ENCODE measurements around the gene POLR1C. TPM values are rescaled to one million over a fixed set of nuclear protein-coding genes. Genes with fewer than 3 reads are reported as not detected.
"Not testable (repeated sequence)": the region's sequence is repeated elsewhere in the genome, so short reads cannot be mapped to it uniquely, and the experiment has no call there.

POLR1C gene
- total RNA-seq (10 to 100 TPM; 29.0 to 43.7 TPM), polyA plus RNA-seq (10 to 100 TPM; 37.4 to 50.7 TPM)
- long read RNA-seq, donor 1, partial matches to known transcripts, result 0 of 7 reads
- long read RNA-seq, donor 1, other reads (novel, unspliced or antisense), result 0 of 7 reads
- long read RNA-seq, donor 2, partial matches to known transcripts, result 27 of 97 reads
- long read RNA-seq, donor 2, other reads (novel, unspliced or antisense), result 68 of 97 reads
- long read RNA-seq, donor 3, partial matches to known transcripts, result 5 of 12 reads
- long read RNA-seq, donor 3, other reads (novel, unspliced or antisense), result 0 of 12 reads
- long read RNA-seq, donor 4, transcript POLR1C-203 (9 exons, 1,355 nt), result major isoform, 6 of 12 reads
- long read RNA-seq, donor 4, partial matches to known transcripts, result 6 of 12 reads
- long read RNA-seq, donor 4, other reads (novel, unspliced or antisense), result 0 of 12 reads
- long read RNA-seq, donor 5, transcript POLR1C-203 (9 exons, 1,355 nt), result major isoform, 11 of 42 reads
- long read RNA-seq, donor 5, partial matches to known transcripts, result 22 of 42 reads
- long read RNA-seq, donor 5, other reads (novel, unspliced or antisense), result 5 of 42 reads

- H3K4me1 ChIP-seq (ENCODE audit: control insufficient read depth in 5 of 5, insufficient read depth in 5 of 5, low read length in 5 of 5), result peaks cover 9 to 29% (median 13%) of the 10 kb centered on the region in 5 donors
- no peak for TF ChIP-seq CTCF (IDR thresholded peaks at IDR 0.05; ENCODE audit: control extremely low read depth, extremely low read depth)
- no peaks in the 10 kb centered on the region for H3K27me3 ChIP-seq (ENCODE audit: control insufficient read depth in 3 of 3, insufficient read depth in 3 of 3, low read length in 2 of 3)
- peak; percentile 98 to 99 (median 99) for DNase-seq
- 0 to 1% methylated on average over 56 to 57 of the region's 57 CpGs for WGBS, 2 donors
- ATAC-seq (ENCODE audit: insufficient read depth, low FRiP score), result peak; percentile 89
- peak within 1 kb of the TSS; percentile 88 for H3K4me3 ChIP-seq
- H3K9me3 ChIP-seq (ENCODE audit: control insufficient read depth in 4 of 4, insufficient read depth in 3 of 4, low read length in 3 of 4), result no peaks in the 10 kb centered on the region
- H3K36me3 ChIP-seq (ENCODE audit: control insufficient read depth in 4 of 4, insufficient read depth in 4 of 4, low read length in 4 of 4), result peaks cover 19 to 52% (median 43%) of the 10 kb centered on the region in 4 donors
- H3K27ac ChIP-seq (ENCODE audit: low read depth in 1 of 2, low read length in 1 of 2), result peak within 1 kb of the TSS; percentile 85 to 88
- peak within 1 kb of the TSS; percentile 87 to 98 for H3K9ac ChIP-seq (ENCODE audit: insufficient read depth in 1 of 2, low read length in 2 of 2)
Measured at GRCh38 chr6:43516697-43517504, at the start of gene POLR1C, which contains the start of gene YIPF3. Gene POLR1C (plus strand): TSS chr6:43517089. CDS start chr6:43517110, 21 bp downstream. Gene YIPF3 (minus strand): TSS chr6:43516926. CDS start chr6:43516807, 119 bp downstream.

GRCh38 chr6:43467265-43467664, 49.6 kb upstream of the POLR1C start:
- 66 to 75% methylated on average over 5 of the region's 5 CpGs for WGBS, 2 donors
- not testable (repeated sequence) for H3K9ac ChIP-seq (ENCODE audit: insufficient read depth in 1 of 2, low read length in 2 of 2); H3K27ac ChIP-seq (ENCODE audit: low read depth in 1 of 2, low read length in 1 of 2); ATAC-seq (ENCODE audit: insufficient read depth, low FRiP score); DNase-seq; H3K4me1 ChIP-seq (ENCODE audit: control insufficient read depth in 5 of 5, insufficient read depth in 5 of 5, low read length in 5 of 5); H3K36me3 ChIP-seq (ENCODE audit: control insufficient read depth in 4 of 4, insufficient read depth in 4 of 4, low read length in 4 of 4); H3K27me3 ChIP-seq (ENCODE audit: control insufficient read depth in 3 of 3, insufficient read depth in 3 of 3, low read length in 2 of 3); H3K9me3 ChIP-seq (ENCODE audit: control insufficient read depth in 4 of 4, insufficient read depth in 3 of 4, low read length in 3 of 4); H3K4me3 ChIP-seq

- Histone ChIP-seq H3K9ac (ENCODE audit: insufficient read depth in 1 of 2, low read length in 2 of 2) (no peak overlapping the region), H3K4me1 (ENCODE audit: control insufficient read depth in 5 of 5, insufficient read depth in 5 of 5, low read length in 5 of 5) (peaks cover 0 to 5% (median 0%) of the 10 kb centered on the region in 5 donors), H3K27ac (ENCODE audit: low read depth in 1 of 2, low read length in 1 of 2) (no peak overlapping the region), H3K9me3 (ENCODE audit: control insufficient read depth in 4 of 4, insufficient read depth in 3 of 4, low read length in 3 of 4) (no peaks in the 10 kb centered on the region), H3K4me3 (no peak overlapping the region), H3K27me3 (ENCODE audit: control insufficient read depth in 3 of 3, insufficient read depth in 3 of 3, low read length in 2 of 3) (peaks cover 0 to 5% (median 0%) of the 10 kb centered on the region in 3 donors), H3K36me3 (ENCODE audit: control insufficient read depth in 4 of 4, insufficient read depth in 4 of 4, low read length in 4 of 4) (no peaks in the 10 kb centered on the region)
- no peak for TF ChIP-seq CTCF (IDR thresholded peaks at IDR 0.05; ENCODE audit: control extremely low read depth, extremely low read depth)
- DNase-seq (no peak), ATAC-seq (ENCODE audit: insufficient read depth, low FRiP score) (no peak)
- WGBS, 2 donors, result 84 to 90% methylated on average over 4 of the region's 4 CpGs
Measured at GRCh38 chr6:43467752-43468151, 49.1 kb upstream of the POLR1C start.
